Right renal pelvis (tissue), 4 donors: ENCODE data around the gene WNT9A. TPM values are rescaled to one million over a fixed set of nuclear protein-coding genes. Genes with fewer than 3 reads are reported as not detected.
"Not testable (repeated sequence)": the region's sequence is repeated elsewhere in the genome, so short reads cannot be mapped to it uniquely, and the experiment has no call there.

Source experiments
- DNase-seq, 4 donors: peaks; one replicate each; pipeline ENCODE4 v3.0.0-alpha.2; 2013; ENCODE audit warnings: low read depth in 4 of 4, low spot score in 3 of 4, missing footprints in 1 of 4
- polyA plus RNA-seq, 4 donors: library from polyadenylated mRNA; unstranded; fragments of 120-200 nt; gene quantifications; one replicate each; pipeline ENCODE4 v1.2.1, GENCODE V29; 2013; ENCODE audit not compliant: insufficient read length in 4 of 4

Gene WNT9A
- polyA plus RNA-seq = 1 to 10 TPM; 1.0 to 1.7 (median 1.2) TPM

GRCh38 chr1:227947676-227948492 is at the start of gene WNT9A:
Gene WNT9A, minus strand, starts transcription at chr1:227947932. Its CDS starts 45 bp downstream, at chr1:227947887.
- no peak for DNase-seq

- no peak for DNase-seq
These were observed 48.6 kb upstream of the WNT9A start for GRCh38 chr1:227996187-227996950.

GRCh38 chr1:227994632-227995300 is 47.0 kb upstream of the WNT9A start:
- DNase-seq = no peak

GRCh38 chr1:227987181-227987580 is 39.4 kb upstream of the WNT9A start:
- DNase-seq = no peak

- DNase-seq = not testable (repeated sequence)
These were observed 28.0 kb upstream of the WNT9A start for GRCh38 chr1:227975583-227976283.

GRCh38 chr1:227973724-227974288 is 26.1 kb upstream of the WNT9A start:
- not testable (repeated sequence) for DNase-seq

- DNase-seq = not testable (repeated sequence)
These were observed 25.2 kb upstream of the WNT9A start for GRCh38 chr1:227972843-227973374.

GRCh38 chr1:227972283-227972679 is 24.5 kb upstream of the WNT9A start:
- not testable (repeated sequence) for DNase-seq

GRCh38 chr1:227971643-227972282 is 24.0 kb upstream of the WNT9A start:
- not testable (repeated sequence) for DNase-seq

GRCh38 chr1:227971216-227971615 is 23.5 kb upstream of the WNT9A start:
- not testable (repeated sequence) for DNase-seq

- DNase-seq = not testable (repeated sequence)
These were observed 22.6 kb upstream of the WNT9A start for GRCh38 chr1:227970076-227970995.

- DNase-seq = not testable (repeated sequence)
These were observed 20.1 kb upstream of the WNT9A start for GRCh38 chr1:227967815-227968214.

GRCh38 chr1:227966733-227967132 is 19.0 kb upstream of the WNT9A start:
- DNase-seq = not testable (repeated sequence)

- no peak for DNase-seq
These were observed 14.1 kb upstream of the WNT9A start for GRCh38 chr1:227961651-227962466.

GRCh38 chr1:227959325-227959860 is 11.7 kb upstream of the WNT9A start:
- DNase-seq = no peak

- no peak for DNase-seq
These were observed 11.0 kb upstream of the WNT9A start for GRCh38 chr1:227958617-227959324.
